LNCaP clone FGC (cell line): ENCODE results near the gene PSIP1.
"Not testable (repeated sequence)": the region's sequence is repeated elsewhere in the genome, so short reads cannot be mapped to it uniquely, and the experiment has no call there.

Experiments used
- DNase-seq: peaks from one replicate; pipeline ENCODE4 v3.0.0-alpha.2; 2011; ENCODE audit warnings: low read depth
- H3K4me3 ChIP-seq: 2 replicates; pipeline ENCODE4 v1.5.1; 2011; ENCODE audit warnings: mild to moderate bottlenecking, low read depth, low read length, control low read depth
- CTCF ChIP-seq: IDR thresholded peaks from 2 replicates; pipeline ENCODE4 v1.5.1; 2012; ENCODE audit warnings: mild to moderate bottlenecking; ENCODE audit not compliant: control insufficient read depth, insufficient read depth; ENCODE audit errors: extremely low read depth

PSIP1 gene

GRCh38 chr9:15438891-15439290 is 71.9 kb downstream of the PSIP1 start:
- no peak for DNase-seq
- H3K4me3 ChIP-seq: no peak overlapping the region
- no peak for TF ChIP-seq CTCF

GRCh38 chr9:15433661-15434060 is 77.1 kb downstream of the PSIP1 start:
- DNase-seq: no peak
- TF ChIP-seq CTCF: no peak
- no peak overlapping the region for H3K4me3 ChIP-seq

GRCh38 chr9:15433191-15433590 is 77.6 kb downstream of the PSIP1 start:
- no peak for DNase-seq
- no peak overlapping the region for H3K4me3 ChIP-seq
- TF ChIP-seq CTCF: no peak

- no peak for TF ChIP-seq CTCF
- no peak overlapping the region for H3K4me3 ChIP-seq
- no peak for DNase-seq
Measured at GRCh38 chr9:15430920-15431844, 79.6 kb downstream of the PSIP1 start.

- H3K4me3 ChIP-seq, DNase-seq: not testable (repeated sequence)
Measured at GRCh38 chr9:15427702-15428101, 83.1 kb downstream of the PSIP1 start.

GRCh38 chr9:15426019-15426418 is 84.8 kb downstream of the PSIP1 start:
- no peak overlapping the region for H3K4me3 ChIP-seq
- TF ChIP-seq CTCF: no peak

GRCh38 chr9:15423231-15423985 is 87.4 kb downstream of the PSIP1 start:
- H3K4me3 ChIP-seq: peak overlapping the region; percentile 98
- no peak for TF ChIP-seq CTCF
- DNase-seq: no peak

More at GRCh38 chr9:15426019-15426418, 84.8 kb downstream of the PSIP1 start:
- no peak for DNase-seq
